Keratinocyte (primary cell): ENCODE results near the gene CDC42SE2. TPM values are rescaled to one million over a fixed set of nuclear protein-coding genes. Genes with fewer than 3 reads are reported as not detected.

Source experiments
- DNase-seq: peaks from one replicate; pipeline ENCODE4 v3.0.0-alpha.2; 2011; ENCODE audit warnings: low read depth, missing footprints, low spot score
- FAIRE-seq: peaks from 2 replicates; lab custom pipeline; 2011; peaks lifted over from hg19 to GRCh38; lab: Jason Lieb, UNC
- H2AFZ ChIP-seq: 2 replicates; pipeline ENCODE4 v1.6.0; 2012; ENCODE audit warnings: low read length, control low read depth, inconsistent platforms; ENCODE audit not compliant: control insufficient read depth
- H3K27ac ChIP-seq: 2 replicates; pipeline ENCODE4 v1.5.1; 2011; ENCODE audit warnings: low read length; ENCODE audit not compliant: control insufficient read depth, insufficient read depth
- H3K27me3 ChIP-seq: 3 replicates; pipeline ENCODE4 v1.6.0; 2011; ENCODE audit warnings: low read length; ENCODE audit not compliant: control insufficient read depth, insufficient read depth; ENCODE audit errors: extremely low read depth
- H3K36me3 ChIP-seq, 2 experiments: 2 replicates in 1 of 2; 3 replicates in 1 of 2; pipeline ENCODE4 v1.5.1; 2011; ENCODE audit warnings: low read length in 2 of 2, mild to moderate bottlenecking in 1 of 2; ENCODE audit not compliant: control insufficient read depth in 2 of 2, insufficient read depth in 2 of 2; ENCODE audit errors: extremely low read depth in 1 of 2
- H3K4me1 ChIP-seq: 3 replicates; pipeline ENCODE4 v1.5.1; 2011; ENCODE audit warnings: low read length; ENCODE audit not compliant: control insufficient read depth, insufficient read depth; ENCODE audit errors: extremely low read depth
- H3K4me2 ChIP-seq: 3 replicates; pipeline ENCODE4 v1.6.0; 2011; ENCODE audit warnings: low read depth, low read length; ENCODE audit not compliant: control insufficient read depth, insufficient read depth; ENCODE audit errors: extremely low read depth
- H3K4me3 ChIP-seq, 3 experiments: fragments of 200-600 bp in 1 of 3; sonication (generic) in 1 of 3; 2 replicates in 2 of 3; 3 replicates in 1 of 3; pipeline ENCODE4 v1.5.1; 2011 to 2016; ENCODE audit warnings: low read length in 3 of 3, mild to moderate bottlenecking in 3 of 3, control low read depth in 2 of 3, inconsistent platforms in 1 of 3, low read depth in 1 of 3, mixed read lengths in 1 of 3, mixed run types in 1 of 3, moderate library complexity in 1 of 3; ENCODE audit not compliant: control insufficient read depth in 2 of 3, insufficient read depth in 2 of 3; ENCODE audit errors: extremely low read depth in 1 of 3
- H3K79me2 ChIP-seq: 2 replicates; pipeline ENCODE4 v1.6.0; 2012; ENCODE audit warnings: low read length; ENCODE audit not compliant: control insufficient read depth, insufficient read depth
- H3K9ac ChIP-seq: 3 replicates; pipeline ENCODE4 v1.6.0; 2011; ENCODE audit warnings: low read length; ENCODE audit not compliant: control insufficient read depth, insufficient read depth; ENCODE audit errors: extremely low read depth
- H3K9me1 ChIP-seq: 3 replicates; pipeline ENCODE4 v1.6.0; 2011; ENCODE audit warnings: low read length; ENCODE audit not compliant: control insufficient read depth, insufficient read depth; ENCODE audit errors: extremely low read depth
- H3K9me3 ChIP-seq: 2 replicates; pipeline ENCODE4 v1.5.1; 2012; ENCODE audit warnings: low read depth, low read length; ENCODE audit not compliant: control insufficient read depth
- H4K20me1 ChIP-seq: 3 replicates; pipeline ENCODE4 v1.6.0; 2011; ENCODE audit warnings: low read length; ENCODE audit not compliant: control insufficient read depth, insufficient read depth; ENCODE audit errors: extremely low read depth
- EZH2 ChIP-seq: IDR thresholded peaks from one replicate; pipeline ENCODE4 v1.6.1; 2012; ENCODE audit warnings: inconsistent platforms, mild to moderate bottlenecking, low read length, moderate library complexity
- dilution Hi-C: fragments of 300-500 bp; cut with MboI; formaldehyde crosslinking; loops from one replicate; pipeline ENCODE4 v1.7.0; 2020; ENCODE audit warnings: low sequenced_read_pairs; ENCODE audit not compliant: extremely low pct_ligation_motif_present
- polyA plus RNA-seq, 5 experiments: library from polyadenylated mRNA; depleted of rRNA in 3 of 5; stranded (reverse) in 3 of 5; stranded (forward) in 1 of 5; unstranded in 1 of 5; fragments of >200 nt; gene quantifications; 1 replicate in 1 of 5; 2 replicates in 3 of 5; 3 replicates in 1 of 5; pipeline versions ENCODE4 v1.2.1 to v1.2.3, GENCODE V29; 2011 to 2012; ENCODE audit warnings: missing spikeins in 2 of 5, low read depth in 1 of 5, low replicate concordance in 1 of 5
- TF ChIP-seq, protein P1 (sequence below), 3 experiments: IDR thresholded peaks in 1 of 3; conservative IDR thresholded peaks in 1 of 3; optimal IDR thresholded peaks in 1 of 3; 2 replicates in 2 of 3; 3 replicates in 1 of 3; pipeline versions ENCODE3 to v1.5.1; 2011; ENCODE audit warnings: low read length in 3 of 3, mild to moderate bottlenecking in 3 of 3, moderate library complexity in 2 of 3, control low read depth in 1 of 3, inconsistent platforms in 1 of 3; ENCODE audit not compliant: insufficient read depth in 2 of 3; ENCODE audit errors: extremely low read depth in 1 of 3

CDC42SE2 gene
- polyA plus RNA-seq, 1 donor (not counting 4 experiments of a cell fraction or from before 2014, with no cell fraction given) = 32.5 TPM

DNA sequence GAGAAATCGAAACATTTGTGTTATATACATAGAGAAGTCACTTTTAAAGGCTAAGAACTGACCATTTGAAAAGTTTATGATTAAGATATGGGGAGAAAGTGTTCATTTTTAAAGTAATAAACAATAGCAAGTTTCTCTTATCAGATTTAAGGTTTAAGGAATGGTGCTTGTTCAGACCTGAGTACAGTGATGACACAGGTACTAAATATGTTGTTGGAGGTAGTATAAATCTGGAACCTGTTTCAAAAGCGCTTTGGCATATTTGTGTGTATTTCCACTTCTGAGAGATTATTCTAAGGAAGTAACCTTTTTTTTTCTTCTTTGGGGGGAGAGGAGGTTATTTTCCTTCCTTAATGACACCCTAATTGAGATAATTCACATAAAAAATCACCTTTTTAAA is 18.4 kb downstream of the CDC42SE2 start:
- Histone ChIP-seq H3K27ac (peak overlapping the region; percentile 90), H3K79me2 (peaks cover 74% of the 10 kb centered on the region), H3K4me1 (peaks cover 19% of the 10 kb centered on the region), H3K9me3 (no peaks in the 10 kb centered on the region), H3K9me1 (no peaks in the 10 kb centered on the region), H3K36me3 (no peaks in the 10 kb centered on the region), H3K4me3 (peak overlapping the region in 2 of 3 experiments; percentile 61 to 65), H3K9ac (peak overlapping the region; percentile 62), H3K4me2 (peak overlapping the region; percentile 81), H3K27me3 (no peaks in the 10 kb centered on the region), H4K20me1 (no peaks in the 10 kb centered on the region), H2AFZ (no peak overlapping the region)
- TF ChIP-seq, protein P1, sequence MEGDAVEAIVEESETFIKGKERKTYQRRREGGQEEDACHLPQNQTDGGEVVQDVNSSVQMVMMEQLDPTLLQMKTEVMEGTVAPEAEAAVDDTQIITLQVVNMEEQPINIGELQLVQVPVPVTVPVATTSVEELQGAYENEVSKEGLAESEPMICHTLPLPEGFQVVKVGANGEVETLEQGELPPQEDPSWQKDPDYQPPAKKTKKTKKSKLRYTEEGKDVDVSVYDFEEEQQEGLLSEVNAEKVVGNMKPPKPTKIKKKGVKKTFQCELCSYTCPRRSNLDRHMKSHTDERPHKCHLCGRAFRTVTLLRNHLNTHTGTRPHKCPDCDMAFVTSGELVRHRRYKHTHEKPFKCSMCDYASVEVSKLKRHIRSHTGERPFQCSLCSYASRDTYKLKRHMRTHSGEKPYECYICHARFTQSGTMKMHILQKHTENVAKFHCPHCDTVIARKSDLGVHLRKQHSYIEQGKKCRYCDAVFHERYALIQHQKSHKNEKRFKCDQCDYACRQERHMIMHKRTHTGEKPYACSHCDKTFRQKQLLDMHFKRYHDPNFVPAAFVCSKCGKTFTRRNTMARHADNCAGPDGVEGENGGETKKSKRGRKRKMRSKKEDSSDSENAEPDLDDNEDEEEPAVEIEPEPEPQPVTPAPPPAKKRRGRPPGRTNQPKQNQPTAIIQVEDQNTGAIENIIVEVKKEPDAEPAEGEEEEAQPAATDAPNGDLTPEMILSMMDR (optimal IDR thresholded peaks at IDR 0.05 in 1 of 3, IDR thresholded peaks at IDR 0.05 in 1 of 3, conservative IDR thresholded peaks at IDR 0.05 in 1 of 3; ENCODE audit: extremely low read depth in 1 of 3, insufficient read depth in 2 of 3, low read length in 3 of 3) = no peak
- no peak for TF ChIP-seq EZH2
- FAIRE-seq (peak; percentile 65), DNase-seq (no peak)
- dilution Hi-C loops = no loop called here

DNA sequence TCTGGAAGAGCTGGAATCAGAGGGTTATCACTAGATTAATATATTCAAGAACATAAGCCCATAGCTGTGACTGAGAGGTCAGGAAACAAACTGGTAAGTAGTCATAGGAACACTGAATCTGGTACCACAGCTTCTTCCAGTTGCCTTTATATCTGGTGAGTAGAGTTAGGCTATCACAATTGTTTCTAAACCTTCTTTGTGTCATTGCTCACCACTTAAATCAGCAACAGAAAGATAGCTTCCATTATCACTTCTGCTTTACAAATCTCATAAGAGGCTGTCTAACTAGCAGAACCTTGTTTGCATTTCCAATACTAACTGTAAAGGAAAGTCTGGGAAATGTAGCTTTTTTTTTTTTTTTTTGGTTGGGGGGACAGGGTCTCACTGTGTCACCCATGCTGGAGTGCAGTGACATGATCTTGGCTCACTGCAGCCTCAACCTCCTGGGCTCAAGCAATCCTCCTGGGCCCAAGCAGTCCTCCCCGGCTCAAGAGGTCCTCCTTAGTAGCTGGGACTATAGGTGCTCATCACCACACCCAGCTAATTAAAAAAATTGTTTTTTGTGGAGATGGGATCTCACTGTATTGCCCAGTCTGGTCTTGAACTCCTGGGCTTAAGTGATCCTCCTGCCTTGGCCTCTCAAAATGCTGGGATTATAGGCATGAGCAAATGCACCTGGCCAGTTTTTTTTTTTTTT is 22.0 kb downstream of the CDC42SE2 start:
- no peaks in the 10 kb centered on the region for H3K9me3 ChIP-seq
- dilution Hi-C loops = no loop called here
- no peak for FAIRE-seq
- DNase-seq = no peak
- H3K36me3 ChIP-seq = no peaks in the 10 kb centered on the region
- no peaks in the 10 kb centered on the region for H3K9me1 ChIP-seq
- no peak overlapping the region for H3K9ac ChIP-seq
- H2AFZ ChIP-seq = no peak overlapping the region
- TF ChIP-seq, protein P1 (optimal IDR thresholded peaks at IDR 0.05 in 1 of 3, IDR thresholded peaks at IDR 0.05 in 1 of 3, conservative IDR thresholded peaks at IDR 0.05 in 1 of 3; ENCODE audit: extremely low read depth in 1 of 3, insufficient read depth in 2 of 3, low read length in 3 of 3) = no peak
- no peak for TF ChIP-seq EZH2
- H3K4me1 ChIP-seq = peaks cover 12% of the 10 kb centered on the region
- no peaks in the 10 kb centered on the region for H4K20me1 ChIP-seq
- no peak overlapping the region for H3K4me2 ChIP-seq
- H3K27ac ChIP-seq = no peak overlapping the region
- no peak overlapping the region for H3K4me3 ChIP-seq
- peaks cover 77% of the 10 kb centered on the region for H3K79me2 ChIP-seq
- no peaks in the 10 kb centered on the region for H3K27me3 ChIP-seq
